ENCODE measurements around the gene TNS2. TPM values are rescaled to one million over a fixed set of nuclear protein-coding genes. Genes with fewer than 3 reads are reported as not detected.

Gene TNS2
- polyA plus RNA-seq, 1 experiment = 73.9 TPM

DNA sequence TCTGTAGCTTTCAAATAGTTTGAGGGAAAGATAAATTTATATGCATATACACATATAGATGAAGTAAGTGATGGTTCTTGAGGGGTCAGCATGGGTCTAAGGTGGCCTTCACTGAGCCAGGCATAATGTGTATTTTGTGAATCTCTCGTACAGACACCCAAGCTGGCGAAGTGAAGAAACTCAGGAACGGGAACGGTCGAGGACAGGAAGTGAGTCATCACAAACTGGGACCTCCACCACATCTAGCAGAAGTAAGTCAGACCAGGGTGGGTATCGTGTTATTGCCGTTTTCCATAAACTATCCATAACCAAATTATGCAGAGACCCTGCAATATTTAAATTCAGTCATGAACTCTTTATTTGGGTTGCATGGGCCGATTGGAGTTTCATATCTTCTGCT, 15.4 kb upstream of the TNS2 start:
- Histone ChIP-seq H3K36me3 (ENCODE audit: control insufficient read depth, insufficient read depth, low read length) (peaks cover 33% of the 10 kb centered on the region), H3K27me3 (ENCODE audit: control insufficient read depth, insufficient read depth, low read length) (no peaks in the 10 kb centered on the region), H3K4me3 (ENCODE audit: low read depth, low read length) (no peak overlapping the region)
- DNase-seq (ENCODE audit: low read depth) = no peak
- no peak for TF ChIP-seq CTCF (IDR thresholded peaks at IDR 0.05; ENCODE audit: insufficient read depth, low read depth, low read length)
- ChIA-PET POLR2A (no interaction called here), CTCF (interaction anchor here (1.8 kb wide), 1 partner anchor 31 kb away, joined by 5 read pairs; no protein-coding TSS in a partner anchor)

GRCh38 chr12:53036802-53037201, 13.1 kb upstream of the TNS2 start:
- Histone ChIP-seq H3K27me3 (ENCODE audit: control insufficient read depth, insufficient read depth, low read length) (no peaks in the 10 kb centered on the region), H3K4me3 (ENCODE audit: low read depth, low read length) (no peak overlapping the region), H3K36me3 (ENCODE audit: control insufficient read depth, insufficient read depth, low read length) (peaks cover 31% of the 10 kb centered on the region)
- TF ChIP-seq CTCF (IDR thresholded peaks at IDR 0.05; ENCODE audit: insufficient read depth, low read depth, low read length) = no peak
- DNase-seq (ENCODE audit: low read depth) = no peak
- CTCF ChIA-PET = interaction anchor here (0.9 to 3.8 kb wide), 4 partner anchors 8 to 29 kb away, joined by 4 to 24 read pairs (median 13); partner anchors contain the start of gene TNS2
- POLR2A ChIA-PET = no interaction called here

GRCh38 chr12:53039851-53040250, 10.0 kb upstream of the TNS2 start:
- CTCF ChIA-PET = interaction anchor here (1.0 to 3.1 kb wide), 5 partner anchors 12 to 155 kb away, joined by 3 to 18 read pairs (median 4); no protein-coding TSS in a partner anchor
- Histone ChIP-seq H3K4me3 (ENCODE audit: low read depth, low read length) (no peak overlapping the region), H3K36me3 (ENCODE audit: control insufficient read depth, insufficient read depth, low read length) (peaks cover 19% of the 10 kb centered on the region), H3K27me3 (ENCODE audit: control insufficient read depth, insufficient read depth, low read length) (no peaks in the 10 kb centered on the region)
- DNase-seq (ENCODE audit: low read depth) = no peak
- TF ChIP-seq CTCF (IDR thresholded peaks at IDR 0.05; ENCODE audit: insufficient read depth, low read depth, low read length) = no peak
- POLR2A ChIA-PET = no interaction called here

DNA sequence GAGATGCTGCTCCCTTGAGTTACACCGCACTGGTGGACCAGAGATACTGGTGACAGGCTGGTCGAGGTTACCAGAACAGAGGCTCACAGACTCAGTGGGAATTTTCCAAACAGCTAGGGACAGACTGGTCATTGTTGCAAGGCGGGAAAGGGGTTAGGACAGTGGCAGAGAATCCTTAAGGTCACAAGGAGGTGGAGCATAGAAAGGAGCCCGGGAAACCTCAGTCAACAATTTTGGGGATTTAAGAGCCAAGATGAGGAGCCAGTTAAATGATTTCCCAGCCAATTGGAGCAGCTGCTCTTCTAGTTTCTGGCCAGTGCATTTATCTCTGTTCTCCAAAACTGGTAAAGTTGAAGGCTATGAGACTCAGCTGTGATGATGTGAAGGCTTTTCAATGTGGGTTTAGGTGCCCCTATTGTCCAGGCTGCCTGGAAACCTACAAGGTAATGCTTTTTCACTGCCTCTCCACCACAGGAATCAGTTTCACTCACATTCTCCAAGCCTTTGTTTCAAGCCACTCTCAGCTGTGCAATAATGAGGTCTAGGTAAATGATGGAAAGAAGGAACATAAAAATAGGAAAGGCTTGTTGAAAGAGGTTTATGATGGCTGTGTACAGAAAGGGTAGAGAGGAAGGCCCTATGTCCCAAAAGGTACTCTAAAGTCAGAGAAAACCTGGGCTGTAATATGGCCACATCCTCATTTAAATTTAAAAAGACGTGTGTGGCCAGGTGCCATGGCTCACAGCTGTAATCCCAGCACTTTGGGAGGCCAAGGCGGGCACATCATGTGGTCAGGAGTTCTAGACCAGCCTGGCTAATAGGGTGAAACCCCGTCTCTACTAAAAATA, 7.0 kb upstream of the TNS2 start:
- ChIA-PET CTCF (interaction anchor here (1.0 to 16.5 kb wide), 4 partner anchors 11 to 155 kb away, joined by 3 to 285 read pairs (median 12); no protein-coding TSS in a partner anchor), POLR2A (no interaction called here)
- no peak for TF ChIP-seq CTCF (IDR thresholded peaks at IDR 0.05; ENCODE audit: insufficient read depth, low read depth, low read length)
- Histone ChIP-seq H3K27me3 (ENCODE audit: control insufficient read depth, insufficient read depth, low read length) (no peaks in the 10 kb centered on the region), H3K4me3 (ENCODE audit: low read depth, low read length) (no peak overlapping the region), H3K36me3 (ENCODE audit: control insufficient read depth, insufficient read depth, low read length) (peaks cover 8% of the 10 kb centered on the region)
- no peak for DNase-seq (ENCODE audit: low read depth)

DNA sequence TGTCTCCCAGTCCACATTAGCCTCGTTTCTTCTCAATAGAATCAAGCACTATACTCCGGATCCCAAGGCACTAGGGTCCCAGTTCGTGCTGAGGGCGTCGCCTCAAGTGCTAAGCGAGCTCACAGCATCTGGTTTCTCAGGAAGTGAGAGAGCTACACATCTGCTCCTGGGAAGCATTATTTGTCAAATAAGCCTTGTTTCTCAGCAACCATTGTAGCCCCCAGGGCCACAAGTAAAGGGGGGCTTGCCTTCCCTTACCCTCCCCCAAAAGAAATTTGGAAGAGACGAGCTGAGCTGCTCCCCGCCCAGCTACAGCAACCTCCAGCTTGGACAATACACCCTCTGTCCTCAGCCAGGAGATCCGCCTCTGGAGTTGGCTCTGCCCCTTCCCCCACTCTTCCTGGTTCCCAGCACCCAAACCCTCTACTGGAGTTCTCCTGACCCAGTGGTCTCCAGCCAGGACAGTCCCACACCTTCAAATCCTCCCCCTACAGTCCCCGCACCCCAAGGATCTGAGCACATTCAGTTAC, 5.7 kb upstream of the TNS2 start:
- ChIA-PET POLR2A (interaction anchor here (0.6 kb wide), 1 partner anchor 301 kb away, joined by 5 read pairs; no protein-coding TSS in a partner anchor), CTCF (interaction anchor here (1.1 to 16.5 kb wide), 5 partner anchors 10 to 55 kb away, joined by 3 to 285 read pairs (median 8); partner anchors contain the start of gene IGFBP6)
- Histone ChIP-seq H3K27me3 (ENCODE audit: control insufficient read depth, insufficient read depth, low read length) (no peaks in the 10 kb centered on the region), H3K4me3 (ENCODE audit: low read depth, low read length) (no peak overlapping the region), H3K36me3 (ENCODE audit: control insufficient read depth, insufficient read depth, low read length) (peaks cover 5% of the 10 kb centered on the region)
- no peak for TF ChIP-seq CTCF (IDR thresholded peaks at IDR 0.05; ENCODE audit: insufficient read depth, low read depth, low read length)
- DNase-seq (ENCODE audit: low read depth) = no peak
